ENCODE results near the gene ABHD12B. TPM values are rescaled to one million over a fixed set of nuclear protein-coding genes. Genes with fewer than 3 reads are reported as not detected.
A peak's percentile ranks its signal among the peaks of the same experiment; 100 is the strongest.

Gene ABHD12B
- total and polyA plus RNA-seq, 9 of the 15 experiments (the other 6 are each of a cell fraction or from before 2014, with no cell fraction given): not detected

DNA sequence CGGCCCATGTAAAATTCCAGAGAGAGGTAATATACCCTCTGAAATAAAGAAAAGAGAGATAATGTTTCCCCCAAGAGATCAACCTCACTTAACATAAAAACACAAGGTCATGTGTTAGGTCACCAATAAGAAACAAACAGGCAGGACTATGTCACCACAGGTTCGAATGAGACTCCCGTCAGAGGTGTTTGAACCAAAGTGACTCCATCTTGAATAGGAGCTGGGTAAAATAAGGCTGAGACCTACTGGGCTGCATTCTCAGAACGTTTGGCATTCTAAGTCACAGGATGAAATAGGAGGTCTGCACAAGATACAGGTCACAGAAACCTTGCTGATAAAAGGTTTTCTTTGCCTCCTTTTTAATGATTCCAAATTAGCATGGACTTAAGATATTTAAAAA is 65.9 kb downstream of the ABHD12B start (continued):
- TF ChIP-seq TSC22D4 (tag; IDR thresholded peaks at IDR 0.05) (no peak), SUPT5H (IDR thresholded peaks at IDR 0.05) (no peak), ELF4 (CRISPR knock-in tag; IDR thresholded peaks at IDR 0.05) (no peak), KLF6 (CRISPR knock-in tag; IDR thresholded peaks at IDR 0.05; ENCODE audit: borderline replicate concordance) (peak; percentile 87; the same call in 1 of the 2 replicates), LEF1 (IDR thresholded peaks at IDR 0.05) (no peak), SLC30A9 (CRISPR knock-in tag; IDR thresholded peaks at IDR 0.05) (no peak), ZNF668 (CRISPR knock-in tag; IDR thresholded peaks at IDR 0.05) (peak; percentile 74; the same call in 1 of the 2 replicates), TCF3 (CRISPR knock-in tag; IDR thresholded peaks at IDR 0.05) (no peak), ATF1 (CRISPR knock-in tag; IDR thresholded peaks at IDR 0.05) (no peak), ATF1 (tag; IDR thresholded peaks at IDR 0.05) (no peak), ZZZ3 (IDR thresholded peaks at IDR 0.05) (no peak), HDAC1 (IDR thresholded peaks at IDR 0.05) (no peak), TFAM (CRISPR knock-in tag; conservative IDR thresholded peaks at IDR 0.05) (no peak), HSF4 (CRISPR knock-in tag; IDR thresholded peaks at IDR 0.05; ENCODE audit: borderline replicate concordance) (no peak), PRMT5 (CRISPR knock-in tag; IDR thresholded peaks at IDR 0.05) (no peak), POLR2AphosphoS5 (IDR thresholded peaks at IDR 0.05; ENCODE audit: control insufficient read depth, insufficient read depth, low read depth, low read length) (no peak), ZNF146 (CRISPR knock-in tag; IDR thresholded peaks at IDR 0.05; ENCODE audit: unreplicated experiment) (no peak), ZNF224 (CRISPR knock-in tag; IDR thresholded peaks at IDR 0.05) (no peak), GTF2E2 (tag; IDR thresholded peaks at IDR 0.05) (no peak), CEBPB (tag; IDR thresholded peaks at IDR 0.05) (no peak), ZNF354B (CRISPR knock-in tag; IDR thresholded peaks at IDR 0.05) (no peak), GABPB2 (CRISPR knock-in tag; conservative IDR thresholded peaks at IDR 0.05) (no peak), MYBL2 (IDR thresholded peaks at IDR 0.05; ENCODE audit: low read depth) (no peak), MYBL2 (CRISPR knock-in tag; IDR thresholded peaks at IDR 0.05; ENCODE audit: borderline replicate concordance) (no peak), POLR2AphosphoS2 (IDR thresholded peaks at IDR 0.05; ENCODE audit: low read length) (no peak), ZNF75A (CRISPR knock-in tag; IDR thresholded peaks at IDR 0.05) (no peak), MIER1 (IDR thresholded peaks at IDR 0.05; ENCODE audit: low read depth) (no peak)
- TF ChIP-seq, protein P1, sequence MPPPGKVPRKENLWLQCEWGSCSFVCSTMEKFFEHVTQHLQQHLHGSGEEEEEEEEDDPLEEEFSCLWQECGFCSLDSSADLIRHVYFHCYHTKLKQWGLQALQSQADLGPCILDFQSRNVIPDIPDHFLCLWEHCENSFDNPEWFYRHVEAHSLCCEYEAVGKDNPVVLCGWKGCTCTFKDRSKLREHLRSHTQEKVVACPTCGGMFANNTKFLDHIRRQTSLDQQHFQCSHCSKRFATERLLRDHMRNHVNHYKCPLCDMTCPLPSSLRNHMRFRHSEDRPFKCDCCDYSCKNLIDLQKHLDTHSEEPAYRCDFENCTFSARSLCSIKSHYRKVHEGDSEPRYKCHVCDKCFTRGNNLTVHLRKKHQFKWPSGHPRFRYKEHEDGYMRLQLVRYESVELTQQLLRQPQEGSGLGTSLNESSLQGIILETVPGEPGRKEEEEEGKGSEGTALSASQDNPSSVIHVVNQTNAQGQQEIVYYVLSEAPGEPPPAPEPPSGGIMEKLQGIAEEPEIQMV (tag; conservative IDR thresholded peaks at IDR 0.05; ENCODE audit: low read depth): 0 out of 2 replicates have a peak, but pooled peaks have one; percentile 52
- TF ChIP-seq, protein P2, sequence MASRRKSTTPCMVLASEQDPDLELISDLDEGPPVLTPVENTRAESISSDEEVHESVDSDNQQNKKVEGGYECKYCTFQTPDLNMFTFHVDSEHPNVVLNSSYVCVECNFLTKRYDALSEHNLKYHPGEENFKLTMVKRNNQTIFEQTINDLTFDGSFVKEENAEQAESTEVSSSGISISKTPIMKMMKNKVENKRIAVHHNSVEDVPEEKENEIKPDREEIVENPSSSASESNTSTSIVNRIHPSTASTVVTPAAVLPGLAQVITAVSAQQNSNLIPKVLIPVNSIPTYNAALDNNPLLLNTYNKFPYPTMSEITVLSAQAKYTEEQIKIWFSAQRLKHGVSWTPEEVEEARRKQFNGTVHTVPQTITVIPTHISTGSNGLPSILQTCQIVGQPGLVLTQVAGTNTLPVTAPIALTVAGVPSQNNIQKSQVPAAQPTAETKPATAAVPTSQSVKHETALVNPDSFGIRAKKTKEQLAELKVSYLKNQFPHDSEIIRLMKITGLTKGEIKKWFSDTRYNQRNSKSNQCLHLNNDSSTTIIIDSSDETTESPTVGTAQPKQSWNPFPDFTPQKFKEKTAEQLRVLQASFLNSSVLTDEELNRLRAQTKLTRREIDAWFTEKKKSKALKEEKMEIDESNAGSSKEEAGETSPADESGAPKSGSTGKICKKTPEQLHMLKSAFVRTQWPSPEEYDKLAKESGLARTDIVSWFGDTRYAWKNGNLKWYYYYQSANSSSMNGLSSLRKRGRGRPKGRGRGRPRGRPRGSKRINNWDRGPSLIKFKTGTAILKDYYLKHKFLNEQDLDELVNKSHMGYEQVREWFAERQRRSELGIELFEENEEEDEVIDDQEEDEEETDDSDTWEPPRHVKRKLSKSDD (conservative IDR thresholded peaks at IDR 0.05; ENCODE audit: low read length): no peak
- TF ChIP-seq, protein P3, sequence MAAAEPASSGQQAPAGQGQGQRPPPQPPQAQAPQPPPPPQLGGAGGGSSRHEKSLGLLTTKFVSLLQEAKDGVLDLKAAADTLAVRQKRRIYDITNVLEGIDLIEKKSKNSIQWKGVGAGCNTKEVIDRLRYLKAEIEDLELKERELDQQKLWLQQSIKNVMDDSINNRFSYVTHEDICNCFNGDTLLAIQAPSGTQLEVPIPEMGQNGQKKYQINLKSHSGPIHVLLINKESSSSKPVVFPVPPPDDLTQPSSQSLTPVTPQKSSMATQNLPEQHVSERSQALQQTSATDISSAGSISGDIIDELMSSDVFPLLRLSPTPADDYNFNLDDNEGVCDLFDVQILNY (CRISPR knock-in tag; IDR thresholded peaks at IDR 0.05): no peak
